GM12891 (cell line): Measurements from ENCODE around the gene VAV2.

Experiments
- DNase-seq: peaks from one replicate; pipeline ENCODE4 v3.0.0; 2011; ENCODE audit warnings: low spot score; ENCODE audit not compliant: insufficient read length
- FAIRE-seq: peaks from 2 replicates; lab custom pipeline; 2011; peaks lifted over from hg19 to GRCh38; lab: Jason Lieb, UNC
- PAX5 ChIP-seq: IDR thresholded peaks from 2 replicates; pipeline ENCODE4 v1.6.1; 2011; ENCODE audit warnings: low read length, moderate library complexity, mild to moderate bottlenecking; ENCODE audit not compliant: insufficient read depth, severe bottlenecking
- POLR2A ChIP-seq: IDR thresholded peaks from 2 replicates; pipeline ENCODE4 v1.6.1; 2011; ENCODE audit warnings: low read depth, low read length, control low read depth
- POLR2AphosphoS5 ChIP-seq: IDR thresholded peaks from 2 replicates; pipeline ENCODE4 v1.6.1; 2011; ENCODE audit warnings: low read depth, low read length, control low read depth
- POU2F2 ChIP-seq: IDR thresholded peaks from 2 replicates; pipeline ENCODE4 v1.6.1; 2011; ENCODE audit warnings: low read depth, mild to moderate bottlenecking, control low read depth, low read length, moderate library complexity
- SPI1 ChIP-seq: IDR thresholded peaks from 2 replicates; pipeline ENCODE4 v1.6.1; 2011; ENCODE audit warnings: low read depth, low read length, control low read depth
- TAF1 ChIP-seq: IDR thresholded peaks from 2 replicates; pipeline ENCODE4 v1.6.1; 2011; ENCODE audit warnings: low read depth, low read length, control low read depth

VAV2 gene

DNA sequence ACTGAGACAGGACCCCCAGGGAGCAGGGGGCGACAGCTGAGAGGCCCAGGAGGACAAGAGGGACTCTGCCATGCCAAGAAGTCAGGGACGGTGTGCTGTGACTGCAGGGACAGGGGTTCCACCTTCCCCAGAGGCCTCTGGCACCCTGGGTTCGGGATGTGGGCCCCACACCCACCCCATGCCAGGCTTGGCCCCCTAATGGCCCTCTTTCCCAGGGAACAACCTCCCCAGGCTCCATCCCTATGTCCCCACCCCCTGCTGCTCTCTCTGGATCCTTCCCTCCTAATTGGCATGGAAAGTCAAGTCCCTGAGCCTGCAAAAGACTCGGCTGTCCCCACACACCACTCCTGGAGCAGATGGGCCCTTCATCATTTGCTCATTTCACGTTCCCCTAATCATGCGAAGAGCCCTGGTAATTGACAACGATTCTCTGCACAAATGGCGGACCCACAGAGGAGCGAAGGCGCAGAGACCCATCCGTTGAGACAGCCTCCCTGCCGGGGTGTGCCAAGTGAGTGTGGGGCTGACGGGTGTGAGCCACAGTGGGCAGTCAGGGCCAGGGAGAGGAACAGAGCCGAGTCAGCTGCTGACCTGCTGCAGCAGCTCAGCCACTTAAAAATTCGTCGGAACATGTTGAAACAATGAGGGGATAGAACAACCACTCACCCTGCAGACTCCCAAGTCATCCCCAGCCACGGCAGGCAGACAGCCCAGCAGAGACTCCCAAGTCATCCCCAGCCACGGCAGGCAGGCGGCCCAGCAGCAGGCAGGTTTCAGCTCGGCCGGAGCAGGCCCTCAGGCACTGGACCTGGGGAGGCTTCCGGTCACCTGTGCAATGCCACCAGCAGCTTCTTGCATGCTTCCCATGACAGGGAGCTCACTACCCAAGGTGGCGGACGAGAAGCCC lies 109.0 kb downstream of the VAV2 start:
- TF ChIP-seq POU2F2 = no peak
- FAIRE-seq (no peak), DNase-seq (no peak)

GRCh38 chr9:133881671-133882381 lies 110.3 kb downstream of the VAV2 start:
- TF ChIP-seq POLR2AphosphoS5 (no peak), POLR2A (no peak), TAF1 (no peak), SPI1 (no peak), PAX5 (no peak), POU2F2 (no peak)
- DNase-seq = no peak

DNA sequence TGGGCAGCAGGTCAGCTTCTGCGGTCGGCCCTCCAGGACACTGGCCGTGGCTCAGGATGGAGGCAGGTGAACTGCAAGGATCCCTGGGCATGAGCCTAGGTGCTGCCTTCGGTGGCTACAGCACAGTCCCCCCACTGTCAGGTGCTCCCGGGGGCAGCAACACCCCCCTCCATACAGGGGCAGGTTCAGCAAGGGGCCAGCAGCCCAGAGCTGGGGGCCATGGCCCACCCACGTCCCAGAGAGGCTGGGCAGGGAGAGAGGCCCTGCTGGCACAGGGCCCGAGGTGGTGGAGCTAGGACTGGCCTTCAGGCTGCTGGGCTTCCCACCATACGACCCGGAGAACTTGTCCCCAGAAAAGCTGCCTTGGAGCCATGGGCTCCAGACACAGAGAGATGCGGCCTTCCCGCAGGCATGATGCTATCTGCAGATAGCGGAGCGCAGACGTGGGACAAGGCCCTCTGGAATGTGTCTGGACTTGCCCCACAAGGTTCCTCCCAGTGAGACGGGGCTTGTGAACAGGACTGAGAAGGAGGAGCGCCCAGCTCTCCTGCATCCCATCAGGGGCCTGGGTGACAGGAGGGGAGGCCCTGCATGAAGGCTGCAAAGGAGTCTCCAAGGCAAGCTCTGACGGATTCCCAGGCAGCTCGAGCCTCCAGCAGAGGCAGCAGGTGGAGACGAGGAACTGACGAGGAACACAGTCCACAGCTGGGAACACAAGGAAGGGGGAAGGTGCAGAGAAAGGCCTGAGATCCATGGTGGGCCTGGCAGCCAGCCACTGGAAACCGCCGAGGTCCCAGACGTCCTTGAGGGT lies 111.1 kb downstream of the VAV2 start:
- no peak for DNase-seq
- no peak for TF ChIP-seq TAF1
- no peak for TF ChIP-seq POLR2AphosphoS5
- TF ChIP-seq SPI1 = no peak
- no peak for TF ChIP-seq POU2F2
- TF ChIP-seq POLR2A = no peak
- no peak for TF ChIP-seq PAX5
- no peak for FAIRE-seq

More at GRCh38 chr9:133881671-133882381, 110.3 kb downstream of the VAV2 start:
- no peak for FAIRE-seq

DNA sequence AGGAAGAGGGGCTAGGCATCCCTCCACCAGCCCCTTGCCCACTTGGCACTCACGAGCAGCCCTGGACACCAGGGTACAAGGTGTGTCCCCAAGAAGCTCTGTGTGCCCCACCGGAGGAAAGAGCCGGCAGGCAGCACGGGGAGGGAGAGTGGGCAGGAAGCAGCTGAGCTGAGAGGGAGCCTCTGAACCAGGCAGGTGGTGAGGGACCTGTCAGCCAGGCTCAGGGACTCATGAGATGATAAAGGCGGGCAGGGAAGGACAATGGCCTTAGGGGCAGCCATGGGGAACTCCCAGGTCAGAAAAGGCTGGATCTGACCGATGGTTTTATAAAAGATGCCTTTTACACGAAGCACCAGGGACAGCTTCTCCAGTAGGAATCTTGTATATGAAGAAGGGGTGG lies 112.0 kb downstream of the VAV2 start:
- no peak for TF ChIP-seq SPI1
- no peak for FAIRE-seq
- DNase-seq = no peak

DNA sequence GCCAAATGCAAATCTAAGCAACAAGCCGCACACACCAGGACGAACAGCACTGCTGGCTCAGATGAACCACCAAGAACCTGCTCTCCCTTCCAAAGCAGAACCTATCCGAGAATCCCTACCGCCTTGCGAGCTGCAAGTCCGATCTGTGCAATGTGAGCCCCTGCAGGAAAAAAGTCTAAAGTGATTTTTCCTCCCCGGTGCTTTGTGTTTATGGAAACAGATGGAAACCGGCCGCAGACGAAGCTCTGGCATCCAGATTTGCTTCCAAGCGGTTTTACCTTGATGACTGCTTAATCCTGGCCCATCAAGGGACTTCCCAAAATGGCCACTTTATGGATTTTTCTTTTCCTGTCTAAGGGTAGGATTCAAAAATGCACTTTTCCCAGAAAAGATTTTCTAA lies 112.5 kb downstream of the VAV2 start:
- DNase-seq (no peak), FAIRE-seq (no peak)
- TF ChIP-seq PAX5 (no peak), POU2F2 (no peak), TAF1 (no peak), POLR2A (no peak), SPI1 (no peak), POLR2AphosphoS5 (no peak)

DNA sequence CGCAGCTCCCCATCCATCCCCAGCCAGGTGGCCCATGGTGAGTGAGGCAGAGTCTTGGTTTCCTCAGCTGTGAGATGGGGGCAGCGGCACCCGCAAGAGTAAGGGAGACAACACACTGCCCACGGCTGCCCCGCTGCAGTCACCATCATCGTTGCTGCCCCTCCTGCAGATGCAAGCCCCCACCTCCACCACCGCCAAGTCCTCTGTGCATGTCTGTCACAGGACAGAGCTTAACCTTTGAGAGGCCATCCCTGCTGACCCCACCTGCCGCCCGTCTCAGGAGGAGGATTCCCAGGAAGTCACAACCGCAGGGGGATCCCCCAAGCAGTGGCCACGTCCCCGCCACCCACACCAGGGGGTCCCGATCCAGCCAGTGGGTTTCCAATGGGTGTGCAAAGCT lies 113.7 kb downstream of the VAV2 start:
- DNase-seq (no peak), FAIRE-seq (no peak)
- TF ChIP-seq POU2F2 (no peak), POLR2A (no peak), SPI1 (no peak), PAX5 (no peak), POLR2AphosphoS5 (no peak)

DNA sequence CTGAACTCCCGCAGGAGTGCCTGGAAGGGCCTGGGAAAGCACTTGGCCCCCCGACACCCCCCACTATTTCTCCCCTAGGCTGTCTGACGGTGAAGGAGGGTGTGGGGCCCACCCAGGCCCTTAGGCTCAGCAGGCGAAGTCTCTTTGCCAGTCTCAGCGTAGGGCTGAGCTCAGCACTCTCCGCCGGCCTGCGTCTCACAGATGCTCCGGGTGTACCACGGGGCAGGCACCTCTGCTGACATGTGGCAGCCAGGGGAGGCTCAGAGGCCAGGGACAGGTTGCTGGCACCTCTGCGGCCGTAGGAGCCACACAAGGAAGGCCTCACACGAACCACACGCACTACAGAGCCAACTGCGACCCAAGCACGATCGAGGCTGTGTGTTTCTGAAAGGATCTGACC lies 114.2 kb downstream of the VAV2 start:
- DNase-seq = no peak
- no peak for FAIRE-seq
- TF ChIP-seq POU2F2 (no peak), SPI1 (no peak), PAX5 (no peak), POLR2A (no peak), POLR2AphosphoS5 (no peak)

DNA sequence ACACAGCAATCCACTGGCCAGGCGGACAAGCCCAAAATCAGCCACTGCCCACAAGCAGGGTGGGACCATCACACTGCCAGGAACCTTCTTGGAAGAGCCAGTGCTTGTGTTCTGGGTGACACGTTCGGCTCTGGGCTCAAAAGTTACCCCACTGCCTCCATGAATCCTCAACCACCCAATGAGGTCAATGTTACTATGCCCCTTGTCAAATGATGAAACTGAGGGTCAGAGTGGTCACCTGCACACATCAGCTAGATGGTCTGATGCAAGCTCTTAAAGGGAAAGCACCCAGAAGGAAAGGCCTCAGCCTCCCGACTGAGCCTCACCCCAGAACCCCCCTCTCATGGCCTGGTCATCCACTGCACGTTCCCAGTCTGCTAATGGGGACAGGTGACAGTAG lies 114.8 kb downstream of the VAV2 start:
- no peak for FAIRE-seq
- TF ChIP-seq PAX5 = no peak
- no peak for TF ChIP-seq POU2F2
- no peak for TF ChIP-seq TAF1
- TF ChIP-seq POLR2A = no peak
- TF ChIP-seq SPI1 = no peak
- no peak for TF ChIP-seq POLR2AphosphoS5
- DNase-seq = no peak

DNA sequence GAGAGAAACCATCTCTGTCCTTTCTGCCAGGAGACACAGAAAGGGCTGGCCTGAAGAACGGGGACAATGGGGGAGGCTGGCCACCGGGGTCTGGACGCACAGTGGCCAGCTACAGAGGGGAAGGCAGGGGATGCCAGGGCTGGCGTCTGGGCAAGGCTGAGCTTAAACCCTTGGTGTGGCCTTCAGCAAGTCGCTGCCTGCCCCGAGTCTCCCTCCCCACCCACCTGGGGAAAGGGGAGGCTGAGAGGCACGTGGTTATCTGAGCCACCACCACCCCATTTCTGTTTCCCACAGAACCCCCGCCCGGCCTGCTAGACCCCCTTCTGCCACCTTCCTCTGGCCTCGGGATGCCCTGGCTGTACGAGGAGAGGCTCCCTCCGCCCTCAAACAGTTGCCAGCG lies 115.3 kb downstream of the VAV2 start:
- TF ChIP-seq POU2F2 (no peak), POLR2AphosphoS5 (no peak), SPI1 (no peak), TAF1 (no peak), POLR2A (no peak), PAX5 (no peak)
- DNase-seq = no peak
- no peak for FAIRE-seq
